ENCODE data around the gene MYO15B. TPM values are rescaled to one million over a fixed set of nuclear protein-coding genes. Genes with fewer than 3 reads are reported as not detected.

Gene MYO15B
- total and polyA plus RNA-seq, 2 of the 13 experiments (the other 11 are each of a cell fraction or from before 2014, with no cell fraction given) = 2.8 to 8.1 TPM

DNA sequence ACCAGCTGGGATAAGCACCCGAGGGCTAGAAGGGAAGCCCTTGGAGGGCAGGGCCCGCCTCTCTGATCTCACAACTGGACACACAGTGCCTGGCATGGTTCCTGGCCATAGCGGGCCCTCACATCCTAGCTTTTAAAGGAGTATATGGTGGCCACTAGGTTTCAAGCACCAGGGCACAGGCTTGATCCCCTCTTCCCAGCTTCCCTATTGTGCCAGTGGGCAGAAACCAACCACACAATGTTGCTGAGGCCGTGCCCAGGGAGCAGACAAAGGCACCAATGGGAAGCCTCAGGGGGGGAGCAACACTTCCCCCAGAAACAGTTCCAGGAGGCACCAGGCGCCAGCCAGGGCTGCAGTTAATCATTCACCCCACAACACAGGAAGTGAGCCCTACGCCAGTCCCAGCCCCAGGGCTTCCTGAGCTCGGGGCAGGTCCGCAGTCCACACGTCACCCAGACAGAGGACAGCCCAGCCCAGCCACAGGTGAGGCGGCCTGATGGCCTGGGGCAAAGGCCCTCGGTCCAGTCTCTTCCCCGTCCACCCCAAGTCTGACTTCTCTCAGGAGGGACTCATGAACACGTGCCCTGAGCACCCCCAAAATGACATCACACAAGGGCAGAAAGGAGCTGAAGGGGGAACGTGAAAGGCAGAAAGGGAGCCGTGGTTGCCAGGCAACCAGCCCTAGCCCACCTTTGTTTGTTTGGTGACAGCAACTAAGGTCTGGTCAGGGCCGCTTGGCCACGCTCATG, 58.5 kb downstream of the MYO15B start (continued):
- TF ChIP-seq ZNF619 (CRISPR knock-in tag; IDR thresholded peaks at IDR 0.05) (peak; percentile 52), FOSL2 (CRISPR knock-in tag; IDR thresholded peaks at IDR 0.05) (peak; percentile 32; the same call in 1 of the 2 replicates), NFE2 (CRISPR knock-in tag; IDR thresholded peaks at IDR 0.05) (no peak), TBP (CRISPR knock-in tag; IDR thresholded peaks at IDR 0.05) (0 out of 2 replicates have a peak, but pooled peaks have one; percentile 37), SOX6 (IDR thresholded peaks at IDR 0.05) (no peak), SOX6 (CRISPR knock-in tag; IDR thresholded peaks at IDR 0.05) (peak; percentile 79), GZF1 (CRISPR knock-in tag; IDR thresholded peaks at IDR 0.05) (no peak), AHR (CRISPR knock-in tag; IDR thresholded peaks at IDR 0.05) (peak; percentile 86)
- TF ChIP-seq, protein P1, sequence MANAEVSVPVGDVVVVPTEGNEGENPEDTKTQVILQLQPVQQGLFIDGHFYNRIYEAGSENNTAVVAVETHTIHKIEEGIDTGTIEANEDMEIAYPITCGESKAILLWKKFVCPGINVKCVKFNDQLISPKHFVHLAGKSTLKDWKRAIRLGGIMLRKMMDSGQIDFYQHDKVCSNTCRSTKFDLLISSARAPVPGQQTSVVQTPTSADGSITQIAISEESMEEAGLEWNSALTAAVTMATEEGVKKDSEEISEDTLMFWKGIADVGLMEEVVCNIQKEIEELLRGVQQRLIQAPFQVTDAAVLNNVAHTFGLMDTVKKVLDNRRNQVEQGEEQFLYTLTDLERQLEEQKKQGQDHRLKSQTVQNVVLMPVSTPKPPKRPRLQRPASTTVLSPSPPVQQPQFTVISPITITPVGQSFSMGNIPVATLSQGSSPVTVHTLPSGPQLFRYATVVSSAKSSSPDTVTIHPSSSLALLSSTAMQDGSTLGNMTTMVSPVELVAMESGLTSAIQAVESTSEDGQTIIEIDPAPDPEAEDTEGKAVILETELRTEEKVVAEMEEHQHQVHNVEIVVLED (CRISPR knock-in tag; IDR thresholded peaks at IDR 0.05; ENCODE audit: borderline replicate concordance) = peak; percentile 75; the same call in 1 of the 2 replicates
- TF ChIP-seq, protein P2, sequence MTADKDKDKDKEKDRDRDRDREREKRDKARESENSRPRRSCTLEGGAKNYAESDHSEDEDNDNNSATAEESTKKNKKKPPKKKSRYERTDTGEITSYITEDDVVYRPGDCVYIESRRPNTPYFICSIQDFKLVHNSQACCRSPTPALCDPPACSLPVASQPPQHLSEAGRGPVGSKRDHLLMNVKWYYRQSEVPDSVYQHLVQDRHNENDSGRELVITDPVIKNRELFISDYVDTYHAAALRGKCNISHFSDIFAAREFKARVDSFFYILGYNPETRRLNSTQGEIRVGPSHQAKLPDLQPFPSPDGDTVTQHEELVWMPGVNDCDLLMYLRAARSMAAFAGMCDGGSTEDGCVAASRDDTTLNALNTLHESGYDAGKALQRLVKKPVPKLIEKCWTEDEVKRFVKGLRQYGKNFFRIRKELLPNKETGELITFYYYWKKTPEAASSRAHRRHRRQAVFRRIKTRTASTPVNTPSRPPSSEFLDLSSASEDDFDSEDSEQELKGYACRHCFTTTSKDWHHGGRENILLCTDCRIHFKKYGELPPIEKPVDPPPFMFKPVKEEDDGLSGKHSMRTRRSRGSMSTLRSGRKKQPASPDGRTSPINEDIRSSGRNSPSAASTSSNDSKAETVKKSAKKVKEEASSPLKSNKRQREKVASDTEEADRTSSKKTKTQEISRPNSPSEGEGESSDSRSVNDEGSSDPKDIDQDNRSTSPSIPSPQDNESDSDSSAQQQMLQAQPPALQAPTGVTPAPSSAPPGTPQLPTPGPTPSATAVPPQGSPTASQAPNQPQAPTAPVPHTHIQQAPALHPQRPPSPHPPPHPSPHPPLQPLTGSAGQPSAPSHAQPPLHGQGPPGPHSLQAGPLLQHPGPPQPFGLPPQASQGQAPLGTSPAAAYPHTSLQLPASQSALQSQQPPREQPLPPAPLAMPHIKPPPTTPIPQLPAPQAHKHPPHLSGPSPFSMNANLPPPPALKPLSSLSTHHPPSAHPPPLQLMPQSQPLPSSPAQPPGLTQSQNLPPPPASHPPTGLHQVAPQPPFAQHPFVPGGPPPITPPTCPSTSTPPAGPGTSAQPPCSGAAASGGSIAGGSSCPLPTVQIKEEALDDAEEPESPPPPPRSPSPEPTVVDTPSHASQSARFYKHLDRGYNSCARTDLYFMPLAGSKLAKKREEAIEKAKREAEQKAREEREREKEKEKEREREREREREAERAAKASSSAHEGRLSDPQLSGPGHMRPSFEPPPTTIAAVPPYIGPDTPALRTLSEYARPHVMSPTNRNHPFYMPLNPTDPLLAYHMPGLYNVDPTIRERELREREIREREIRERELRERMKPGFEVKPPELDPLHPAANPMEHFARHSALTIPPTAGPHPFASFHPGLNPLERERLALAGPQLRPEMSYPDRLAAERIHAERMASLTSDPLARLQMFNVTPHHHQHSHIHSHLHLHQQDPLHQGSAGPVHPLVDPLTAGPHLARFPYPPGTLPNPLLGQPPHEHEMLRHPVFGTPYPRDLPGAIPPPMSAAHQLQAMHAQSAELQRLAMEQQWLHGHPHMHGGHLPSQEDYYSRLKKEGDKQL (CRISPR knock-in tag; IDR thresholded peaks at IDR 0.05; ENCODE audit: low read depth) = 0 out of 2 replicates have a peak, but pooled peaks have one; percentile 29
- TF ChIP-seq, protein P3, sequence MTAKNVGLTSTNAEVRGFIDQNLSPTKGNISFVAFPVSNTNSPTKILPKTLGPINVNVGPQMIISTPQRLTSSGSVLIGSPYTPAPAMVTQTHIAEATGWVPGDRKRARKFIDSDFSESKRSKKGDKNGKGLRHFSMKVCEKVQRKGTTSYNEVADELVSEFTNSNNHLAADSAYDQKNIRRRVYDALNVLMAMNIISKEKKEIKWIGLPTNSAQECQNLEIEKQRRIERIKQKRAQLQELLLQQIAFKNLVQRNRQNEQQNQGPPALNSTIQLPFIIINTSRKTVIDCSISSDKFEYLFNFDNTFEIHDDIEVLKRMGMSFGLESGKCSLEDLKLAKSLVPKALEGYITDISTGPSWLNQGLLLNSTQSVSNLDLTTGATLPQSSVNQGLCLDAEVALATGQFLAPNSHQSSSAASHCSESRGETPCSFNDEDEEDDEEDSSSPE (CRISPR knock-in tag; IDR thresholded peaks at IDR 0.05) = peak; percentile 48; the same call in 1 of the 2 replicates
- TF ChIP-seq, protein P4, sequence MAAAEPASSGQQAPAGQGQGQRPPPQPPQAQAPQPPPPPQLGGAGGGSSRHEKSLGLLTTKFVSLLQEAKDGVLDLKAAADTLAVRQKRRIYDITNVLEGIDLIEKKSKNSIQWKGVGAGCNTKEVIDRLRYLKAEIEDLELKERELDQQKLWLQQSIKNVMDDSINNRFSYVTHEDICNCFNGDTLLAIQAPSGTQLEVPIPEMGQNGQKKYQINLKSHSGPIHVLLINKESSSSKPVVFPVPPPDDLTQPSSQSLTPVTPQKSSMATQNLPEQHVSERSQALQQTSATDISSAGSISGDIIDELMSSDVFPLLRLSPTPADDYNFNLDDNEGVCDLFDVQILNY (CRISPR knock-in tag; conservative IDR thresholded peaks at IDR 0.05) = no peak; the same call in 1 of the 2 replicates
- TF ChIP-seq, protein P5, sequence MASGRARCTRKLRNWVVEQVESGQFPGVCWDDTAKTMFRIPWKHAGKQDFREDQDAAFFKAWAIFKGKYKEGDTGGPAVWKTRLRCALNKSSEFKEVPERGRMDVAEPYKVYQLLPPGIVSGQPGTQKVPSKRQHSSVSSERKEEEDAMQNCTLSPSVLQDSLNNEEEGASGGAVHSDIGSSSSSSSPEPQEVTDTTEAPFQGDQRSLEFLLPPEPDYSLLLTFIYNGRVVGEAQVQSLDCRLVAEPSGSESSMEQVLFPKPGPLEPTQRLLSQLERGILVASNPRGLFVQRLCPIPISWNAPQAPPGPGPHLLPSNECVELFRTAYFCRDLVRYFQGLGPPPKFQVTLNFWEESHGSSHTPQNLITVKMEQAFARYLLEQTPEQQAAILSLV (CRISPR knock-in tag; IDR thresholded peaks at IDR 0.05; ENCODE audit: borderline replicate concordance) = peak; percentile 61; the same call in 1 of the 2 replicates

Data from HepG2 (cell line).